ENCODE results near the gene CNOT4. TPM values are rescaled to one million over a fixed set of nuclear protein-coding genes. Genes with fewer than 3 reads are reported as not detected.

CNOT4 gene
- total RNA-seq, 3 donors from 2014 or later: 21.6 to 31.6 (median 22.2) TPM

DNA sequence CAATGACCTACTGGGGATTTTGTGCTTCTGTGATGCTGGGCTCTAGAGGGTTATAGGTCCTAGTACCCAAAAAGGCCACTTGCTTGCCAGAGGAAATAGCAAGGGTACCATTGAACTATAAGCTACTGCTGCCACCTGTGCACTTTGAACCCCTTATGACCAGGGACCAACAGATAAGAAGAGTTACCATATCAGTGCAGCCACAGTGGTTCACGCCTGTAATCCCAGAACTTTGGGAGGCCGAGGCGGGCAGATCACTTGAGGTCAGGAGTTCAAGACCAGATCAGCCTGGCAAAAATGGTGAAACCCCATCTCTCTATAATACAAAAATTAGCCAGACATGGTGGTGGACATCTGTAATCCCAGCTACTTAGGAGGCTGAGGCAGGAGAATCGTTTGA lies 15.5 kb upstream of the CNOT4 start:
- no peak overlapping the region for H3K4me3 ChIP-seq
- TF ChIP-seq, protein P1, sequence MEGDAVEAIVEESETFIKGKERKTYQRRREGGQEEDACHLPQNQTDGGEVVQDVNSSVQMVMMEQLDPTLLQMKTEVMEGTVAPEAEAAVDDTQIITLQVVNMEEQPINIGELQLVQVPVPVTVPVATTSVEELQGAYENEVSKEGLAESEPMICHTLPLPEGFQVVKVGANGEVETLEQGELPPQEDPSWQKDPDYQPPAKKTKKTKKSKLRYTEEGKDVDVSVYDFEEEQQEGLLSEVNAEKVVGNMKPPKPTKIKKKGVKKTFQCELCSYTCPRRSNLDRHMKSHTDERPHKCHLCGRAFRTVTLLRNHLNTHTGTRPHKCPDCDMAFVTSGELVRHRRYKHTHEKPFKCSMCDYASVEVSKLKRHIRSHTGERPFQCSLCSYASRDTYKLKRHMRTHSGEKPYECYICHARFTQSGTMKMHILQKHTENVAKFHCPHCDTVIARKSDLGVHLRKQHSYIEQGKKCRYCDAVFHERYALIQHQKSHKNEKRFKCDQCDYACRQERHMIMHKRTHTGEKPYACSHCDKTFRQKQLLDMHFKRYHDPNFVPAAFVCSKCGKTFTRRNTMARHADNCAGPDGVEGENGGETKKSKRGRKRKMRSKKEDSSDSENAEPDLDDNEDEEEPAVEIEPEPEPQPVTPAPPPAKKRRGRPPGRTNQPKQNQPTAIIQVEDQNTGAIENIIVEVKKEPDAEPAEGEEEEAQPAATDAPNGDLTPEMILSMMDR (IDR thresholded peaks at IDR 0.05): no peak
- TF ChIP-seq POLR2A (IDR thresholded peaks at IDR 0.05) (no peak), POLR2AphosphoS5 (IDR thresholded peaks at IDR 0.05) (no peak)
- DNase-seq (ENCODE audit: low spot score in 2 of 2): no peak
- H3K36me3 ChIP-seq: no peaks in the 10 kb centered on the region
- no peaks in the 10 kb centered on the region for H3K9me3 ChIP-seq
- H3K4me1 ChIP-seq: no peaks in the 10 kb centered on the region
- no peaks in the 10 kb centered on the region for H3K27me3 ChIP-seq
- intact Hi-C loops (cut with DNase I; ENCODE audit: low total_unique reads): loop anchor here (5.0 kb wide), 1 partner anchor 863 kb away; no protein-coding TSS in a partner anchor
- H3K27ac ChIP-seq: no peak overlapping the region

DNA sequence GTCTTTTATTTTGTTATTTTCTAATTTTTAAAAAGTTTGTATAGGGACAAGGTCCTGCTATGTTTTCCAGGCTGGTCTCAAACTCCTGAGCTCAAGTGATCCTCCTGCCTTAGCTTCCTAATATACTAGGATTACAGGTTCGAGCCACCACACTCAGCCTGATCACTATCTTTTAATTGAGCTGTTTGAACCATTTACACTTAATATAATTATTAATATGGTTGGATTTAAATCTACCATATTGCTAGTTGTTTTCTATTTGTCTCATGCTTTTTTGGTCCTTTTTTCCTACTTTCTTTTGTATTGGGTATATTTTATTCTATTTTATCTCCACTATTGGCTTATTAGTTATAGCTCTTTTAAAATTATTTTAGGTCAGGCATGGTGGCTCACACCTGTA lies 13.2 kb upstream of the CNOT4 start:
- Histone ChIP-seq H3K27me3 (no peaks in the 10 kb centered on the region), H3K27ac (no peak overlapping the region), H3K9me3 (no peaks in the 10 kb centered on the region), H3K4me3 (no peak overlapping the region), H3K36me3 (no peaks in the 10 kb centered on the region), H3K4me1 (no peaks in the 10 kb centered on the region)
- DNase-seq (ENCODE audit: low spot score in 2 of 2): no peak
- intact Hi-C loops (cut with DNase I; ENCODE audit: low total_unique reads): no loop called here
- no peak for TF ChIP-seq POLR2A (IDR thresholded peaks at IDR 0.05)
- no peak for TF ChIP-seq POLR2AphosphoS5 (IDR thresholded peaks at IDR 0.05)
- TF ChIP-seq, protein P1 (IDR thresholded peaks at IDR 0.05): no peak

- TF ChIP-seq POLR2A (IDR thresholded peaks at IDR 0.05) (no peak), POLR2AphosphoS5 (IDR thresholded peaks at IDR 0.05) (no peak)
- TF ChIP-seq, protein P1 (IDR thresholded peaks at IDR 0.05): no peak
- Histone ChIP-seq H3K27me3 (no peaks in the 10 kb centered on the region), H3K4me1 (no peaks in the 10 kb centered on the region), H3K36me3 (no peaks in the 10 kb centered on the region), H3K4me3 (no peak overlapping the region), H3K9me3 (no peaks in the 10 kb centered on the region), H3K27ac (no peak overlapping the region)
- intact Hi-C loops (cut with DNase I; ENCODE audit: low total_unique reads): no loop called here
- no peak for DNase-seq (ENCODE audit: low spot score in 2 of 2)
Observed at GRCh38 chr7:135522509-135522908, 12.6 kb upstream of the CNOT4 start.

DNA sequence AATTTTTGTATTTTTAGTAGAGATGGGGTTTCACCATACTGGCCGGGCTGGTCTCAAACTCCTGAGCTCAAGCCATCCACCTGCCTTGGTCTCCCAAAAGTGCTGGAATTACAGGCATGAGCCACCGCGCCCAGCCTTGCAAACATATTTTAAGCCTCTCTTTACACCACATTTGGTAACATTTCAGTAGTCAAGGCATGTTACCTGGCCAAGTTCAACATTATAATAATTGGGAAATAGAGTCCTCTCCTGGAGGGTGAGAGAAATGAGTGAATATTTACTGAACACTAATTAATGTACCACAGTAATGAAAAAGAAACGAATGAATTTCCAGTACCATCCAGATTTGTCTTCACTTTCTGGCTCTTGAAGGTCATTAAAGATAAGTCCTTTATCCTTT lies 10.0 kb upstream of the CNOT4 start:
- Histone ChIP-seq H3K27me3 (no peaks in the 10 kb centered on the region), H3K27ac (no peak overlapping the region), H3K4me1 (no peaks in the 10 kb centered on the region), H3K9me3 (no peaks in the 10 kb centered on the region), H3K4me3 (no peak overlapping the region), H3K36me3 (no peaks in the 10 kb centered on the region)
- intact Hi-C loops (cut with DNase I; ENCODE audit: low total_unique reads): no loop called here
- TF ChIP-seq POLR2AphosphoS5 (IDR thresholded peaks at IDR 0.05): no peak
- no peak for TF ChIP-seq POLR2A (IDR thresholded peaks at IDR 0.05)
- TF ChIP-seq, protein P1 (IDR thresholded peaks at IDR 0.05): no peak
- DNase-seq (ENCODE audit: low spot score in 2 of 2): no peak

DNA sequence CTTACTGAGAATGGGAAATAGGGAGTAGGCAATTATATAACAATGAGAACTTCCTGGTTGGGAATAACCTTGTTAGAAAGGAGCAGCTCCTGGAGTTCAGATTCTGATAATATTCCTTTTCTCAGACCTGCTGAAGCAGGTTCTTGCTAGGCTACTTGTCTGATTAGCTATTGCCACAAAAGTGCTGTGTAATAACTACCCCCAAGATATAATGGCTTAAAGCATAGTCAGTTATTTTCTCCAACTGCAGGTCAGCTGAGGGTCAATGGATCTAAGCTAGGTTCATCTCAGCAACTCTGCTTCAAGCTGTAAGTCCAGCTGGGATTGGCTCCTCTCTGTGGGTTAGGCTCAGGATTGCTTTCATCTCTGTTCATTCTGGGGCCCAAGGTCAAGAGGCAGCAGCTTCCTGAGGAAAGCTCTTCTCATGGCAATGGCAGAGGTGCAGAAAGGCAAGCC lies 9.4 kb upstream of the CNOT4 start:
- no peaks in the 10 kb centered on the region for H3K4me1 ChIP-seq
- TF ChIP-seq POLR2A (IDR thresholded peaks at IDR 0.05): no peak
- TF ChIP-seq, protein P1 (IDR thresholded peaks at IDR 0.05): no peak
- TF ChIP-seq POLR2AphosphoS5 (IDR thresholded peaks at IDR 0.05): no peak
- no peak overlapping the region for H3K27ac ChIP-seq
- intact Hi-C loops (cut with DNase I; ENCODE audit: low total_unique reads): no loop called here
- no peaks in the 10 kb centered on the region for H3K36me3 ChIP-seq
- H3K4me3 ChIP-seq: no peak overlapping the region
- no peaks in the 10 kb centered on the region for H3K27me3 ChIP-seq
- no peak for DNase-seq (ENCODE audit: low spot score in 2 of 2)
- no peaks in the 10 kb centered on the region for H3K9me3 ChIP-seq

Data from breast epithelium (tissue), 4 donors.